Kidney epithelial cell (primary cell): ENCODE measurements around the gene SMC4. TPM values are rescaled to one million over a fixed set of nuclear protein-coding genes. Genes with fewer than 3 reads are reported as not detected.

Experiments
- DNase-seq: peaks from one replicate; pipeline ENCODE4 v3.0.0-alpha.2; 2010; ENCODE audit warnings: low read depth
- H3K27me3 ChIP-seq: 2 replicates; pipeline ENCODE4 v1.6.0; 2011; ENCODE audit warnings: low read length; ENCODE audit not compliant: control insufficient read depth, insufficient read depth
- H3K36me3 ChIP-seq: 2 replicates; pipeline ENCODE4 v1.5.1; 2011; ENCODE audit warnings: low read length; ENCODE audit not compliant: control insufficient read depth, insufficient read depth
- H3K4me3 ChIP-seq: 2 replicates; pipeline ENCODE4 v1.5.1; 2011; ENCODE audit warnings: low read depth, mild to moderate bottlenecking, control low read depth, low read length
- CTCF ChIP-seq: IDR thresholded peaks from 2 replicates; pipeline ENCODE4 v1.5.1; 2011; ENCODE audit warnings: mild to moderate bottlenecking, moderate library complexity, low read length, control low read depth, inconsistent platforms; ENCODE audit not compliant: insufficient read depth, poor library complexity, severe bottlenecking
- total RNA-seq: library from RNA; depleted of rRNA; stranded (reverse); fragments of >200 nt; gene quantifications from 2 replicates; pipeline ENCODE4 v1.2.3, GENCODE V29; 2015

Gene SMC4
- total RNA-seq, 1 donor from 2014 or later, result 39.2 TPM

- Histone ChIP-seq H3K36me3 (no peaks in the 10 kb centered on the region), H3K27me3 (no peaks in the 10 kb centered on the region), H3K4me3 (no peak overlapping the region)
- no peak for TF ChIP-seq CTCF
- DNase-seq, result no peak
Observed at GRCh38 chr3:160409812-160410610, 10.6 kb downstream of the SMC4 start.

- TF ChIP-seq CTCF, result no peak
- Histone ChIP-seq H3K27me3 (no peaks in the 10 kb centered on the region), H3K36me3 (peaks cover 1% of the 10 kb centered on the region), H3K4me3 (no peak overlapping the region)
- DNase-seq, result no peak
Observed at GRCh38 chr3:160412477-160412876, 13.0 kb downstream of the SMC4 start.

- H3K27me3 ChIP-seq, result no peaks in the 10 kb centered on the region
- TF ChIP-seq CTCF, result peak; percentile 78
- H3K36me3 ChIP-seq, result peaks cover 1% of the 10 kb centered on the region
- no peak for DNase-seq
- no peak overlapping the region for H3K4me3 ChIP-seq
Observed at GRCh38 chr3:160413613-160414248, 14.3 kb downstream of the SMC4 start.

- TF ChIP-seq CTCF, result no peak
- Histone ChIP-seq H3K4me3 (no peak overlapping the region), H3K36me3 (peaks cover 1% of the 10 kb centered on the region), H3K27me3 (no peaks in the 10 kb centered on the region)
- DNase-seq, result no peak
Observed at GRCh38 chr3:160417311-160417710, 17.9 kb downstream of the SMC4 start.

GRCh38 chr3:160427832-160428424 is 28.5 kb downstream of the SMC4 start:
- Histone ChIP-seq H3K4me3 (no peak overlapping the region), H3K27me3 (no peaks in the 10 kb centered on the region), H3K36me3 (no peaks in the 10 kb centered on the region)
- DNase-seq, result no peak
- no peak for TF ChIP-seq CTCF
